HepG2 (cell line): ENCODE measurements around the gene KCTD6. TPM values are rescaled to one million over a fixed set of nuclear protein-coding genes. Genes with fewer than 3 reads are reported as not detected.
A peak's percentile ranks its signal among the peaks of the same experiment; 100 is the strongest.

Experiments
- ARNT2 ChIP-seq: sonication (generic); formaldehyde crosslinking; IDR thresholded peaks from 2 replicates; pipeline ENCODE4 v1.8.0; 2022; ENCODE audit warnings: mild to moderate bottlenecking, low read depth, missing genetic modification reagents, moderate library complexity
- DR1 ChIP-seq: sonication (generic); formaldehyde crosslinking; IDR thresholded peaks from 2 replicates; pipeline ENCODE4 v1.8.0; 2021; ENCODE audit warnings: mild to moderate bottlenecking, missing genetic modification reagents, inconsistent platforms
- FOXJ3 ChIP-seq: sonication (generic); formaldehyde crosslinking; IDR thresholded peaks from 2 replicates; pipeline ENCODE4 v1.4.0; 2020; ENCODE audit warnings: missing genetic modification reagents, mild to moderate bottlenecking, borderline replicate concordance
- HDAC1 ChIP-seq: sonication (generic); formaldehyde crosslinking; IDR thresholded peaks from 2 replicates; pipeline ENCODE4 v1.5.1; 2020; ENCODE audit warnings: mild to moderate bottlenecking, missing genetic modification reagents
- HNF1B ChIP-seq: sonication (generic); formaldehyde crosslinking; IDR thresholded peaks from 2 replicates; pipeline ENCODE4 v1.5.1; 2020; ENCODE audit warnings: mild to moderate bottlenecking, moderate library complexity, missing genetic modification reagents
- HNF4A ChIP-seq: sonication (generic); formaldehyde crosslinking; IDR thresholded peaks from 2 replicates; pipeline ENCODE4 v1.4.0; 2020; ENCODE audit warnings: missing genetic modification reagents
- KLF6 ChIP-seq: IDR thresholded peaks from 2 replicates; pipeline ENCODE4 v1.8.0; 2016; ENCODE audit warnings: missing biosample characterization, missing genetic modification reagents
- MAFF ChIP-seq: IDR thresholded peaks from 2 replicates; pipeline ENCODE4 v1.6.1; 2011; ENCODE audit warnings: low read depth, low read length, improper control_type of control experiment
- MBNL3 ChIP-seq: fragments of 250-450 bp; sonication (Bioruptor Pico); conservative IDR thresholded peaks from 2 replicates; pipeline ENCODE4 v1.8.0; 2022; ENCODE audit warnings: mild to moderate bottlenecking, inconsistent platforms
- MED1 ChIP-seq: sonication (generic); formaldehyde crosslinking; IDR thresholded peaks from 2 replicates; pipeline ENCODE4 v1.4.0; 2020; ENCODE audit warnings: missing genetic modification reagents
- MTF2 ChIP-seq: sonication (generic); formaldehyde crosslinking; IDR thresholded peaks from 2 replicates; pipeline ENCODE4 v1.5.0; 2020; ENCODE audit warnings: missing genetic modification reagents, borderline replicate concordance
- NR2C2 ChIP-seq: sonication (generic); formaldehyde crosslinking; IDR thresholded peaks from 2 replicates; pipeline ENCODE4 v1.4.0; 2020; ENCODE audit warnings: missing genetic modification reagents, mild to moderate bottlenecking, moderate library complexity, borderline replicate concordance
- PITX1 ChIP-seq: sonication (generic); formaldehyde crosslinking; IDR thresholded peaks from 2 replicates; pipeline ENCODE4 v1.5.1; 2020; ENCODE audit warnings: mild to moderate bottlenecking, missing genetic modification reagents
- TBL1XR1 ChIP-seq: fragments of 150-350 bp; IDR thresholded peaks from 2 replicates; pipeline ENCODE4 v1.6.1; 2014; ENCODE audit warnings: borderline replicate concordance, low read length; ENCODE audit not compliant: partially characterized antibody
- TFDP1 ChIP-seq: IDR thresholded peaks from 2 replicates; pipeline ENCODE4 v1.6.1; 2016; ENCODE audit warnings: missing compliant biosample characterization, missing genetic modification reagents, borderline replicate concordance
- ZBTB33 ChIP-seq: sonication (generic); formaldehyde crosslinking; IDR thresholded peaks from 2 replicates; pipeline ENCODE4 v1.4.0; 2020; ENCODE audit warnings: missing genetic modification reagents
- ZBTB7B ChIP-seq: sonication (generic); formaldehyde crosslinking; IDR thresholded peaks from 2 replicates; pipeline ENCODE4 v1.4.0; 2020; ENCODE audit warnings: missing genetic modification reagents
- ZFX ChIP-seq: sonication (generic); formaldehyde crosslinking; IDR thresholded peaks from 2 replicates; pipeline ENCODE4 v1.4.0; 2020; ENCODE audit warnings: mild to moderate bottlenecking, low read depth, missing genetic modification reagents, moderate library complexity
- ZGPAT ChIP-seq: IDR thresholded peaks from 2 replicates; pipeline ENCODE4 v1.6.1; 2016; ENCODE audit warnings: mild to moderate bottlenecking
- ZNF276 ChIP-seq: sonication (generic); formaldehyde crosslinking; IDR thresholded peaks from 2 replicates; pipeline ENCODE4 v1.4.0; 2020; ENCODE audit warnings: mild to moderate bottlenecking, low read depth, missing genetic modification reagents
- ZNF569 ChIP-seq: sonication (generic); formaldehyde crosslinking; IDR thresholded peaks from 2 replicates; pipeline ENCODE4 v1.5.0; 2020; ENCODE audit warnings: mild to moderate bottlenecking, missing genetic modification reagents, moderate library complexity, borderline replicate concordance
- ZNF83 ChIP-seq: sonication (generic); formaldehyde crosslinking; IDR thresholded peaks from 2 replicates; pipeline ENCODE4 v1.4.0; 2020; ENCODE audit warnings: missing genetic modification reagents, mild to moderate bottlenecking, borderline replicate concordance
- polyA plus RNA-seq, 8 experiments: library from polyadenylated mRNA; depleted of rRNA in 3 of 8; stranded (reverse) in 7 of 8; unstranded in 1 of 8; fragments of >200 nt; fragmentation: Illumina TruSeq in 4 of 8; extraction: Trizol in 4 of 8; gene quantifications; 2 replicates each; pipeline versions ENCODE4 v1.2.1 to v1.2.3, GENCODE V29; 2011 to 2016; ENCODE audit warnings: low read depth in 4 of 8, missing spikeins in 1 of 8, mixed read lengths in 1 of 8; ENCODE audit not compliant: insufficient read depth in 1 of 8
- total RNA-seq, 5 experiments: library from RNA; depleted of rRNA; stranded (reverse); fragments of >200 nt; fragmentation: Illumina TruSeq; extraction: Trizol; gene quantifications; 2 replicates each; pipeline ENCODE4 v1.2.3, GENCODE V29; 2016; ENCODE audit warnings: low read depth in 1 of 5

The KCTD6 gene
- total and polyA plus RNA-seq, 2 of the 13 experiments (the other 11 are each of a cell fraction or from before 2014, with no cell fraction given): 13.4 to 14.2 TPM

GRCh38 chr3:58526515-58526957, 34.6 kb downstream of the KCTD6 start (continued):
- no peak for TF ChIP-seq ZNF83 (CRISPR knock-in tag)
- TF ChIP-seq FOXJ3 (CRISPR knock-in tag): no peak
- TF ChIP-seq ARNT2 (CRISPR knock-in tag): no peak
- TF ChIP-seq ZNF569 (CRISPR knock-in tag): no peak
- peak; percentile 26; the same call in 1 of the 2 replicates for TF ChIP-seq ZBTB33 (CRISPR knock-in tag)
- TF ChIP-seq MAFF: no peak
- TF ChIP-seq HNF4A (CRISPR knock-in tag): 0 out of 2 replicates have a peak, but pooled peaks have one; percentile 47
- TF ChIP-seq NR2C2 (CRISPR knock-in tag): peak; percentile 51; the same call in 1 of the 2 replicates
- TF ChIP-seq KLF6 (CRISPR knock-in tag): no peak
- TF ChIP-seq ZBTB7B (CRISPR knock-in tag): peak; percentile 45; the same call in 1 of the 2 replicates
- 0 out of 2 replicates have a peak, but pooled peaks have one; percentile 39 for TF ChIP-seq ZGPAT (CRISPR knock-in tag)
- TF ChIP-seq DR1 (CRISPR knock-in tag): no peak
- no peak for TF ChIP-seq PITX1
- TF ChIP-seq HDAC1: peak; percentile 27; the same call in 1 of the 2 replicates
- no peak for TF ChIP-seq MBNL3
- peak; percentile 51; the same call in 1 of the 2 replicates for TF ChIP-seq HNF1B (CRISPR knock-in tag)
- peak; percentile 68; the same call in 1 of the 2 replicates for TF ChIP-seq TFDP1 (CRISPR knock-in tag)
- no peak for TF ChIP-seq ZNF276 (CRISPR knock-in tag)
- TF ChIP-seq ZFX (CRISPR knock-in tag): peak; percentile 31; the same call in 1 of the 2 replicates
- peak; percentile 22; the same call in 1 of the 2 replicates for TF ChIP-seq MED1 (CRISPR knock-in tag)
- TF ChIP-seq MTF2: no peak
- no peak for TF ChIP-seq TBL1XR1
